Right lobe of liver (tissue), 4 donors: ENCODE results near the gene CPNE4.

Source experiments
- POLR2A ChIP-seq: fragments of 450-650 bp; IDR thresholded peaks from one replicate; pipeline ENCODE4 v1.6.1; 2017; ENCODE audit warnings: antibody characterized with exemption, mild to moderate bottlenecking
- TF ChIP-seq, protein P1 (sequence below), 4 donors: fragments of 200-600 bp in 3 of 4; fragments of 450-650 bp in 1 of 4; IDR thresholded peaks; one replicate each; pipeline versions ENCODE4 v1.5.1 to v1.8.0; 2016 to 2022; ENCODE audit warnings: antibody characterized with exemption in 4 of 4, mild to moderate bottlenecking in 2 of 4
- donor health status: DM: no; HTN: no; CAD: no.
- donor health status: DM: no; HTN: no; CAD: no.
- donor health status: DM: no; HTN: yes; CAD: no.

DNA sequence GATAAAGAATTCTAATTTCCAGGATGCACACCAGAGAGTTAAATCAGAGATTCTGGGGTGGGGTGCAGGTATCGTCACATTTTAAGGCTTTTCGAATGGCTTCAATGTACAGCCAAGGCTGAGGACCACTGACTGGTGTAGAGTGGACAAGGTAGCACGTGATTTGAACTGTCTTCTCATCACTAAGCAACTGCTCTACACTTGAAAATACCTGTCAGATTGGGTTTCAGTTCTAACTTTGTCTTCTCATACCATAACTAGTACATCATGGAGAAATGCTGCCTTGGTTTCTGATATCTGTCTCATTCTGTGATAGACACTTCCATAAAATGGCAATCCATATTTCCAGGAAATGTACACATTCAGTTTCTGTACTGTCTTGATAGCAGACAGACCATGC lies 474.0 kb downstream of the CPNE4 start:
- TF ChIP-seq, protein P1, sequence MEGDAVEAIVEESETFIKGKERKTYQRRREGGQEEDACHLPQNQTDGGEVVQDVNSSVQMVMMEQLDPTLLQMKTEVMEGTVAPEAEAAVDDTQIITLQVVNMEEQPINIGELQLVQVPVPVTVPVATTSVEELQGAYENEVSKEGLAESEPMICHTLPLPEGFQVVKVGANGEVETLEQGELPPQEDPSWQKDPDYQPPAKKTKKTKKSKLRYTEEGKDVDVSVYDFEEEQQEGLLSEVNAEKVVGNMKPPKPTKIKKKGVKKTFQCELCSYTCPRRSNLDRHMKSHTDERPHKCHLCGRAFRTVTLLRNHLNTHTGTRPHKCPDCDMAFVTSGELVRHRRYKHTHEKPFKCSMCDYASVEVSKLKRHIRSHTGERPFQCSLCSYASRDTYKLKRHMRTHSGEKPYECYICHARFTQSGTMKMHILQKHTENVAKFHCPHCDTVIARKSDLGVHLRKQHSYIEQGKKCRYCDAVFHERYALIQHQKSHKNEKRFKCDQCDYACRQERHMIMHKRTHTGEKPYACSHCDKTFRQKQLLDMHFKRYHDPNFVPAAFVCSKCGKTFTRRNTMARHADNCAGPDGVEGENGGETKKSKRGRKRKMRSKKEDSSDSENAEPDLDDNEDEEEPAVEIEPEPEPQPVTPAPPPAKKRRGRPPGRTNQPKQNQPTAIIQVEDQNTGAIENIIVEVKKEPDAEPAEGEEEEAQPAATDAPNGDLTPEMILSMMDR (IDR thresholded peaks at IDR 0.05): no peak
- TF ChIP-seq POLR2A: no peak
